HepG2 (cell line): ENCODE data around the gene U2AF1L4. TPM values are rescaled to one million over a fixed set of nuclear protein-coding genes. Genes with fewer than 3 reads are reported as not detected.

Experiments
- polyA plus RNA-seq, 8 experiments: library from polyadenylated mRNA; depleted of rRNA in 3 of 8; stranded (reverse) in 7 of 8; unstranded in 1 of 8; fragments of >200 nt; fragmentation: Illumina TruSeq in 4 of 8; extraction: Trizol in 4 of 8; gene quantifications; 2 replicates each; pipeline versions ENCODE4 v1.2.1 to v1.2.3, GENCODE V29; 2011 to 2016; ENCODE audit warnings: low read depth in 4 of 8, missing spikeins in 1 of 8, mixed read lengths in 1 of 8; ENCODE audit not compliant: insufficient read depth in 1 of 8
- total RNA-seq, 5 experiments: library from RNA; depleted of rRNA; stranded (reverse); fragments of >200 nt; fragmentation: Illumina TruSeq; extraction: Trizol; gene quantifications; 2 replicates each; pipeline ENCODE4 v1.2.3, GENCODE V29; 2016; ENCODE audit warnings: low read depth in 1 of 5

Gene U2AF1L4
- total and polyA plus RNA-seq, 2 of the 13 experiments (the other 11 are each of a cell fraction or from before 2014, with no cell fraction given), result 7.9 to 15.4 TPM

Other genes starting within 250 kb of the U2AF1L4 start
- gene DMKN, start 231.8 kb downstream of the U2AF1L4 start, total RNA-seq (2016; rRNA removed; fragmentation: Illumina TruSeq; extraction: Trizol), result 57.0 and 57.1 TPM in 2 replicates
- gene DMKN, start 231.8 kb downstream of the U2AF1L4 start, polyA plus RNA-seq (2011; rRNA removed), result 50.8 and 71.8 TPM in 2 replicates
- not detected in 2 replicates for gene SBSN, start 217.1 kb downstream of the U2AF1L4 start, total RNA-seq (2016; rRNA removed; fragmentation: Illumina TruSeq; extraction: Trizol)
- gene SBSN, start 217.1 kb downstream of the U2AF1L4 start, polyA plus RNA-seq (2011; rRNA removed), result not detected in 2 replicates
- not detected in 2 replicates for gene GAPDHS, start 212.0 kb downstream of the U2AF1L4 start, total RNA-seq (2016; rRNA removed; fragmentation: Illumina TruSeq; extraction: Trizol)
- 0.09 TPM in 1 of 2 replicates, not detected in the other for gene GAPDHS, start 212.0 kb downstream of the U2AF1L4 start, polyA plus RNA-seq (2011; rRNA removed)
- 85.8 and 141 TPM in 2 replicates for gene TMEM147, start 199.8 kb downstream of the U2AF1L4 start, total RNA-seq (2016; rRNA removed; fragmentation: Illumina TruSeq; extraction: Trizol)
- 176 and 188 TPM in 2 replicates for gene TMEM147, start 199.8 kb downstream of the U2AF1L4 start, polyA plus RNA-seq (2011; rRNA removed)
- gene ATP4A, start 181.8 kb downstream of the U2AF1L4 start, total RNA-seq (2016; rRNA removed; fragmentation: Illumina TruSeq; extraction: Trizol), result 0.11 TPM in 1 of 2 replicates, not detected in the other
- 0.08 and 0.09 TPM in 2 replicates for gene ATP4A, start 181.8 kb downstream of the U2AF1L4 start, polyA plus RNA-seq (2011; rRNA removed)
- gene PMIS2, start 159.2 kb downstream of the U2AF1L4 start, total RNA-seq (2016; rRNA removed; fragmentation: Illumina TruSeq; extraction: Trizol), result not detected in 2 replicates
- not detected in 2 replicates for gene PMIS2, start 159.2 kb downstream of the U2AF1L4 start, polyA plus RNA-seq (2011; rRNA removed)
- 9.2 and 17.7 TPM in 2 replicates for gene HAUS5, start 132.7 kb downstream of the U2AF1L4 start, total RNA-seq (2016; rRNA removed; fragmentation: Illumina TruSeq; extraction: Trizol)
- 10.3 and 11.1 TPM in 2 replicates for gene HAUS5, start 132.7 kb downstream of the U2AF1L4 start, polyA plus RNA-seq (2011; rRNA removed)
- 49.7 and 55.3 TPM in 2 replicates for gene RBM42, start 116.4 kb downstream of the U2AF1L4 start, total RNA-seq (2016; rRNA removed; fragmentation: Illumina TruSeq; extraction: Trizol)
- 27.2 and 30.6 TPM in 2 replicates for gene RBM42, start 116.4 kb downstream of the U2AF1L4 start, polyA plus RNA-seq (2011; rRNA removed)
- 0.20 and 0.46 TPM in 2 replicates for gene ETV2, start 103.7 kb downstream of the U2AF1L4 start, total RNA-seq (2016; rRNA removed; fragmentation: Illumina TruSeq; extraction: Trizol)
- gene ETV2, start 103.7 kb downstream of the U2AF1L4 start, polyA plus RNA-seq (2011; rRNA removed), result 0.07 and 0.18 TPM in 2 replicates
- gene COX6B1, start 97.1 kb downstream of the U2AF1L4 start, total RNA-seq (2016; rRNA removed; fragmentation: Illumina TruSeq; extraction: Trizol), result 487 and 598 TPM in 2 replicates
- 469 and 481 TPM in 2 replicates for gene COX6B1, start 97.1 kb downstream of the U2AF1L4 start, polyA plus RNA-seq (2011; rRNA removed)
- gene UPK1A, start 78.9 kb downstream of the U2AF1L4 start, total RNA-seq (2016; rRNA removed; fragmentation: Illumina TruSeq; extraction: Trizol), result not detected in 2 replicates
- 2.5 and 2.9 TPM in 2 replicates for gene UPK1A, start 78.9 kb downstream of the U2AF1L4 start, polyA plus RNA-seq (2011; rRNA removed)
- gene ZBTB32, start 40.9 kb downstream of the U2AF1L4 start, total RNA-seq (2016; rRNA removed; fragmentation: Illumina TruSeq; extraction: Trizol), result not detected in 2 replicates
- not detected in 2 replicates for gene ZBTB32, start 40.9 kb downstream of the U2AF1L4 start, polyA plus RNA-seq (2011; rRNA removed)
- gene KMT2B, start 27.4 kb downstream of the U2AF1L4 start, total RNA-seq (2016; rRNA removed; fragmentation: Illumina TruSeq; extraction: Trizol), result 6.2 TPM in 2 replicates
- 16.9 and 19.2 TPM in 2 replicates for gene KMT2B, start 27.4 kb downstream of the U2AF1L4 start, polyA plus RNA-seq (2011; rRNA removed)
- gene IGFLR1, start 3.0 kb downstream of the U2AF1L4 start, total RNA-seq (2016; rRNA removed; fragmentation: Illumina TruSeq; extraction: Trizol), result 3.4 and 5.4 TPM in 2 replicates
- gene IGFLR1, start 3.0 kb downstream of the U2AF1L4 start, polyA plus RNA-seq (2011; rRNA removed), result 7.4 and 8.9 TPM in 2 replicates
- 20.0 and 34.2 TPM in 2 replicates for gene PSENEN, start 233 bp upstream of the U2AF1L4 start, total RNA-seq (2016; rRNA removed; fragmentation: Illumina TruSeq; extraction: Trizol)
- 16.9 and 22.6 TPM in 2 replicates for gene PSENEN, start 233 bp upstream of the U2AF1L4 start, polyA plus RNA-seq (2011; rRNA removed)
- gene LIN37, start 3.2 kb upstream of the U2AF1L4 start, total RNA-seq (2016; rRNA removed; fragmentation: Illumina TruSeq; extraction: Trizol), result 3.5 and 6.3 TPM in 2 replicates
- 8.7 and 8.9 TPM in 2 replicates for gene LIN37, start 3.2 kb upstream of the U2AF1L4 start, polyA plus RNA-seq (2011; rRNA removed)
- not detected in 2 replicates for gene HSPB6, start 11.6 kb upstream of the U2AF1L4 start, total RNA-seq (2016; rRNA removed; fragmentation: Illumina TruSeq; extraction: Trizol)
- gene HSPB6, start 11.6 kb upstream of the U2AF1L4 start, polyA plus RNA-seq (2011; rRNA removed), result 0.08 and 0.18 TPM in 2 replicates
- gene PROSER3, start 12.8 kb upstream of the U2AF1L4 start, total RNA-seq (2016; rRNA removed; fragmentation: Illumina TruSeq; extraction: Trizol), result 4.5 and 5.7 TPM in 2 replicates
- 5.1 and 6.2 TPM in 2 replicates for gene PROSER3, start 12.8 kb upstream of the U2AF1L4 start, polyA plus RNA-seq (2011; rRNA removed)
- gene ARHGAP33, start 30.1 kb upstream of the U2AF1L4 start, total RNA-seq (2016; rRNA removed; fragmentation: Illumina TruSeq; extraction: Trizol), result 0.83 and 1.3 TPM in 2 replicates
- gene ARHGAP33, start 30.1 kb upstream of the U2AF1L4 start, polyA plus RNA-seq (2011; rRNA removed), result 2.7 and 4.1 TPM in 2 replicates
- 42.0 and 86.7 TPM in 2 replicates for gene PRODH2, start 67.4 kb upstream of the U2AF1L4 start, total RNA-seq (2016; rRNA removed; fragmentation: Illumina TruSeq; extraction: Trizol)
- gene PRODH2, start 67.4 kb upstream of the U2AF1L4 start, polyA plus RNA-seq (2011; rRNA removed), result 118 and 171 TPM in 2 replicates
- gene NPHS1, start 107.1 kb upstream of the U2AF1L4 start, total RNA-seq (2016; rRNA removed; fragmentation: Illumina TruSeq; extraction: Trizol), result not detected in 2 replicates
- 0.01 TPM in 1 of 2 replicates, not detected in the other for gene NPHS1, start 107.1 kb upstream of the U2AF1L4 start, polyA plus RNA-seq (2011; rRNA removed)
- 2.2 and 2.4 TPM in 2 replicates for gene KIRREL2, start 111.5 kb upstream of the U2AF1L4 start, total RNA-seq (2016; rRNA removed; fragmentation: Illumina TruSeq; extraction: Trizol)
- 0.17 and 0.18 TPM in 2 replicates for gene KIRREL2, start 111.5 kb upstream of the U2AF1L4 start, polyA plus RNA-seq (2011; rRNA removed)
- gene APLP1, start 123.2 kb upstream of the U2AF1L4 start, total RNA-seq (2016; rRNA removed; fragmentation: Illumina TruSeq; extraction: Trizol), result 2.3 and 2.9 TPM in 2 replicates
- gene APLP1, start 123.2 kb upstream of the U2AF1L4 start, polyA plus RNA-seq (2011; rRNA removed), result 2.0 and 3.1 TPM in 2 replicates
- 0.38 and 2.1 TPM in 2 replicates for gene NFKBID, start 155.1 kb upstream of the U2AF1L4 start, total RNA-seq (2016; rRNA removed; fragmentation: Illumina TruSeq; extraction: Trizol)
- gene NFKBID, start 155.1 kb upstream of the U2AF1L4 start, polyA plus RNA-seq (2011; rRNA removed), result 1.6 and 2.3 TPM in 2 replicates
- 0.24 TPM in 1 of 2 replicates, not detected in the other for gene HCST, start 157.1 kb upstream of the U2AF1L4 start, total RNA-seq (2016; rRNA removed; fragmentation: Illumina TruSeq; extraction: Trizol)
- 1.2 and 2.3 TPM in 2 replicates for gene HCST, start 157.1 kb upstream of the U2AF1L4 start, polyA plus RNA-seq (2011; rRNA removed)
- not detected in 2 replicates for gene TYROBP, start 162.9 kb upstream of the U2AF1L4 start, total RNA-seq (2016; rRNA removed; fragmentation: Illumina TruSeq; extraction: Trizol)
- gene TYROBP, start 162.9 kb upstream of the U2AF1L4 start, polyA plus RNA-seq (2011; rRNA removed), result 0.20 TPM in 1 of 2 replicates, not detected in the other
- 1.1 and 1.6 TPM in 2 replicates for gene LRFN3, start 191.0 kb upstream of the U2AF1L4 start, total RNA-seq (2016; rRNA removed; fragmentation: Illumina TruSeq; extraction: Trizol)
- gene LRFN3, start 191.0 kb upstream of the U2AF1L4 start, polyA plus RNA-seq (2011; rRNA removed), result 0.74 and 0.91 TPM in 2 replicates
- 21.0 and 22.8 TPM in 2 replicates for gene SDHAF1, start 249.8 kb upstream of the U2AF1L4 start, total RNA-seq (2016; rRNA removed; fragmentation: Illumina TruSeq; extraction: Trizol)
- gene SDHAF1, start 249.8 kb upstream of the U2AF1L4 start, polyA plus RNA-seq (2011; rRNA removed), result 17.8 and 18.7 TPM in 2 replicates